Panc1 (cell line): ENCODE data around the gene SMOC2. TPM values are rescaled to one million over a fixed set of nuclear protein-coding genes. Genes with fewer than 3 reads are reported as not detected.

Experiments
- ATAC-seq: fragments of 200-7000 bp; cut with Tn5 transposase; 2 replicates; pipeline ENCODE4 v1.9.1; 2020; ENCODE audit warnings: mild to moderate bottlenecking, moderate library complexity
- BruUV-seq: library from RNA; stranded (reverse); fragments of 400-500 nt; replicated peaks from 2 replicates; lab custom pipeline; 2021; lab: Mats Ljungman, UMichigan
- CTCF ChIA-PET: fragments of 300-600 bp; sonication (Branson Sonifier 250); formaldehyde crosslinking; loops from one replicate; lab custom pipeline; 2022; ENCODE audit warnings: antibody characterized with exemption; lab: Charles Lee
- POLR2A ChIA-PET: fragments of 300-600 bp; sonication (Branson Sonifier 250); formaldehyde crosslinking; loops from one replicate; lab custom pipeline; 2022; ENCODE audit warnings: antibody characterized with exemption; lab: Charles Lee
- DNase-seq: peaks from one replicate; pipeline ENCODE4 v3.0.0-alpha.2; 2010; ENCODE audit warnings: low read depth, low spot score
- H3K27ac ChIP-seq: 2 replicates; pipeline ENCODE4 v1.5.1; 2011; ENCODE audit warnings: mild to moderate bottlenecking, low read length, inconsistent platforms
- H3K27me3 ChIP-seq: fragments of 200-500 bp; sonication (Bioruptor generic); 2 replicates; pipeline ENCODE4 v1.6.0; 2014; ENCODE audit warnings: low read length, inconsistent platforms; ENCODE audit not compliant: control insufficient read depth, insufficient read depth
- H3K36me3 ChIP-seq: fragments of 200-500 bp; sonication (Bioruptor generic); 2 replicates; pipeline ENCODE4 v1.5.1; 2014; ENCODE audit warnings: inconsistent platforms, mild to moderate bottlenecking, low read length, moderate library complexity; ENCODE audit not compliant: control insufficient read depth, insufficient read depth
- H3K4me1 ChIP-seq: 2 replicates; pipeline ENCODE4 v1.5.1; 2011; ENCODE audit warnings: inconsistent platforms, mild to moderate bottlenecking, low read length, moderate library complexity; ENCODE audit not compliant: control insufficient read depth, insufficient read depth
- H3K4me3 ChIP-seq, 2 experiments: 2 replicates each; pipeline ENCODE4 v1.5.1; 2011 to 2012; ENCODE audit warnings: low read depth in 2 of 2, low read length in 2 of 2, mild to moderate bottlenecking in 2 of 2, inconsistent platforms in 1 of 2, moderate library complexity in 1 of 2
- H3K9me3 ChIP-seq: fragments of 200-500 bp; sonication (Bioruptor generic); 2 replicates; pipeline ENCODE4 v1.5.1; 2014; ENCODE audit warnings: low read depth, mild to moderate bottlenecking, inconsistent platforms, low read length, moderate library complexity; ENCODE audit not compliant: control insufficient read depth, insufficient read depth
- POLR2AphosphoS5 ChIP-seq: IDR thresholded peaks from 2 replicates; pipeline ENCODE4 v1.6.1; 2012; ENCODE audit warnings: mild to moderate bottlenecking, low read depth, low read length, moderate library complexity
- SIN3A ChIP-seq: IDR thresholded peaks from 2 replicates; pipeline ENCODE4 v1.6.1; 2012; ENCODE audit warnings: low read depth, mild to moderate bottlenecking, low read length, moderate library complexity, borderline replicate concordance; ENCODE audit not compliant: insufficient read depth
- TCF7L2 ChIP-seq: IDR thresholded peaks from 2 replicates; pipeline ENCODE4 v1.6.1; 2011; ENCODE audit warnings: mild to moderate bottlenecking, low read depth, low read length, inconsistent platforms
- in situ Hi-C: cut with HindIII; loops from 2 replicates; pipeline ENCODE4 v1.10.0; 2016; ENCODE audit warnings: low sequenced_read_pairs, low pct_unique_long_range_greater_than_20kb
- intact Hi-C: fragments of 100-400 bp; cut with micrococcal nuclease; formaldehyde crosslinking; loops from one replicate; pipeline ENCODE4 v1.10.0; 2022; ENCODE audit not compliant: unreplicated experiment
- total RNA-seq: library from RNA; stranded (reverse); gene quantifications from one replicate; pipeline ENCODE4 v1.2.1, GENCODE V29; 2021; ENCODE audit not compliant: unreplicated experiment
- TF ChIP-seq, protein P1 (sequence below), 2 experiments: IDR thresholded peaks; 2 replicates each; pipeline ENCODE4 v1.6.1; 2011 to 2012; ENCODE audit warnings: low read depth in 2 of 2, control low read depth in 1 of 2, low read length in 1 of 2, mild to moderate bottlenecking in 1 of 2, moderate library complexity in 1 of 2; ENCODE audit not compliant: insufficient read depth in 1 of 2
- TF ChIP-seq, protein P2 (sequence below): fragments of 450-650 bp; IDR thresholded peaks from 2 replicates; pipeline ENCODE4 v1.5.1; 2017; ENCODE audit warnings: mild to moderate bottlenecking

The SMOC2 gene
- total RNA-seq, 1 experiment from 2014 or later, result 0.13 TPM

DNA sequence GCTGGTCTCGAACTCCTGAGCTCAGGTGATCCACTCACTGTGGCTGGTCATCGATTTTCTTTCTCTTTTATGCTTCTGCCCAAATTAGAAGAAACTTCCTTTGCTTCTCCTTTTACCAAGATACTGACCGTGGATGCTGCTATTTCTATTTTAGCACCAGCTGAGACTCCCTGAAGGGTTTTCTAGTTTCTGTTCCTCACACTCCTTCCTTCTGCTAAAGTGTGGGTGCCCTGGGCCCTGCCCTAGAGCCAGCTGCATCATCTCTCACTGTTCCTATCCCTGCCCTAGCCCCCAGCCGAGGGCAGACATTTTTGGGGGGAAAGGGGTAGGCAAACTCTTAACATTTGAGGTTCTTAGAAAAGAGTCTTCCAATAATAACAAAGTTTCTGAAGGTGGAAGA, 6.3 kb downstream of the SMOC2 start:
- ChIA-PET POLR2A (no interaction called here), CTCF (no interaction called here)
- DNase-seq (no peak), ATAC-seq (no peak)
- in situ Hi-C loops, result no loop called here
- Histone ChIP-seq H3K36me3 (no peaks in the 10 kb centered on the region), H3K4me3 (no peak overlapping the region), H3K27ac (no peak overlapping the region), H3K4me1 (no peaks in the 10 kb centered on the region), H3K27me3 (peaks cover 56% of the 10 kb centered on the region), H3K9me3 (no peaks in the 10 kb centered on the region)
- no peak for TF ChIP-seq SIN3A
- no peak for TF ChIP-seq TCF7L2
- BruUV-seq, result no TSS peak
- intact Hi-C loops, result no loop called here

DNA sequence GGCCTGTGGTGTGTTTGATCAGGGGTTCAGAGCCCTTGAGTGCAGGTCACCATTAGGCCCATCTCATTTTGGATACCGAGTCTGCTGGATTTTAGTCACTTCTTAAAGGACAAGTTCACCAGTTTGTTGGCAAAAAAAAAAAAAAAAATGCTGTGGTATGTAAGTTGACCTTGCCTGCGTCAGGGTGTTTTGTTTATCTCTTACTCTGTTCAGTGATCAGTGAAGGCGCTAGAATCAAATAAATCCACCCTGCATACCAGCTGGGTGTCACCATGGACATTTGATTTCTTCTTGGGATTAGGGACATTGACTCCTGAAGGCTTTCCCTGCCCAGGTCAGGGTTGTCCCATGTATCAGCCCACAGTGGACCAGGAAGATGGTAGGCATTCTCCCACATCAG, 6.7 kb downstream of the SMOC2 start:
- ChIA-PET POLR2A (no interaction called here), CTCF (no interaction called here)
- H3K9me3 ChIP-seq, result no peaks in the 10 kb centered on the region
- H3K36me3 ChIP-seq, result no peaks in the 10 kb centered on the region
- DNase-seq (no peak), ATAC-seq (no peak)
- no TSS peak for BruUV-seq
- H3K27me3 ChIP-seq, result peaks cover 56% of the 10 kb centered on the region
- TF ChIP-seq POLR2AphosphoS5, result no peak
- TF ChIP-seq, protein P1, sequence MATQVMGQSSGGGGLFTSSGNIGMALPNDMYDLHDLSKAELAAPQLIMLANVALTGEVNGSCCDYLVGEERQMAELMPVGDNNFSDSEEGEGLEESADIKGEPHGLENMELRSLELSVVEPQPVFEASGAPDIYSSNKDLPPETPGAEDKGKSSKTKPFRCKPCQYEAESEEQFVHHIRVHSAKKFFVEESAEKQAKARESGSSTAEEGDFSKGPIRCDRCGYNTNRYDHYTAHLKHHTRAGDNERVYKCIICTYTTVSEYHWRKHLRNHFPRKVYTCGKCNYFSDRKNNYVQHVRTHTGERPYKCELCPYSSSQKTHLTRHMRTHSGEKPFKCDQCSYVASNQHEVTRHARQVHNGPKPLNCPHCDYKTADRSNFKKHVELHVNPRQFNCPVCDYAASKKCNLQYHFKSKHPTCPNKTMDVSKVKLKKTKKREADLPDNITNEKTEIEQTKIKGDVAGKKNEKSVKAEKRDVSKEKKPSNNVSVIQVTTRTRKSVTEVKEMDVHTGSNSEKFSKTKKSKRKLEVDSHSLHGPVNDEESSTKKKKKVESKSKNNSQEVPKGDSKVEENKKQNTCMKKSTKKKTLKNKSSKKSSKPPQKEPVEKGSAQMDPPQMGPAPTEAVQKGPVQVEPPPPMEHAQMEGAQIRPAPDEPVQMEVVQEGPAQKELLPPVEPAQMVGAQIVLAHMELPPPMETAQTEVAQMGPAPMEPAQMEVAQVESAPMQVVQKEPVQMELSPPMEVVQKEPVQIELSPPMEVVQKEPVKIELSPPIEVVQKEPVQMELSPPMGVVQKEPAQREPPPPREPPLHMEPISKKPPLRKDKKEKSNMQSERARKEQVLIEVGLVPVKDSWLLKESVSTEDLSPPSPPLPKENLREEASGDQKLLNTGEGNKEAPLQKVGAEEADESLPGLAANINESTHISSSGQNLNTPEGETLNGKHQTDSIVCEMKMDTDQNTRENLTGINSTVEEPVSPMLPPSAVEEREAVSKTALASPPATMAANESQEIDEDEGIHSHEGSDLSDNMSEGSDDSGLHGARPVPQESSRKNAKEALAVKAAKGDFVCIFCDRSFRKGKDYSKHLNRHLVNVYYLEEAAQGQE (IDR thresholded peaks at IDR 0.05; ENCODE audit: insufficient read depth in 1 of 2, low read depth in 2 of 2, low read length in 1 of 2), result no peak
- no peak for TF ChIP-seq TCF7L2
- TF ChIP-seq SIN3A, result no peak
- no peak overlapping the region for H3K4me3 ChIP-seq
- no peaks in the 10 kb centered on the region for H3K4me1 ChIP-seq
- H3K27ac ChIP-seq, result no peak overlapping the region
- intact Hi-C loops (no loop called here), in situ Hi-C loops (no loop called here)

DNA sequence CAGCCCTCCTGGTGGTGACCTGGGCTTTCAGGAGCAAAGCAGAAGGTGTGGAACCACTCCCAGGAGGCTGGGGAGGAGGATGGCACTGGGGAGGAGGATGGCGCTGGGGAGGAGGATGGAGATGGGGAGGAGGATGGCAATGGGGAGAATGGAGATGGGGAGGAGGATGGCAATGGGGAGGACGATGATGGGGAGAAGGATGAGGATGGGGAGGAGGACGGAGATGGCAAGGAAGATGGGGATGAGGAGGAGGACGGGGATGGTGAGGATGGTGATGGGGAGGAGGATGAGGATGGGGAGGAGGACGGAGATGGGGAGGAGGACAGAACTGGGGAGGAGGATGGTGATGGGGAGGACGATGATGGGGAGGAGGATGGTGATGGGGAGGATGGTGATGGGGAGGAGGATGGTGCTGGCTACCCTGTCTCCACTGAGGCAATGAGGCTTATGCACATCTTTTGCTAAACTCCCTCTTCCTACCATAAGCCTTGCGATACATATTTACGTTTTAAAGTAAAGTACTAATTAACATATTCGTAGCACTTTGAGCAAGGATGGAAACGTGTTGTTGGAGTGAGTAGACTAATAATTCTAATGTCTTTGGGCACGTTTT, 7.4 kb downstream of the SMOC2 start:
- ATAC-seq (no peak), DNase-seq (no peak)
- no TSS peak for BruUV-seq
- in situ Hi-C loops (no loop called here), intact Hi-C loops (no loop called here)
- POLR2A ChIA-PET, result no interaction called here
- H3K9me3 ChIP-seq, result no peaks in the 10 kb centered on the region
- CTCF ChIA-PET, result no interaction called here
- no peaks in the 10 kb centered on the region for H3K4me1 ChIP-seq
- H3K4me3 ChIP-seq, result no peak overlapping the region
- no peaks in the 10 kb centered on the region for H3K36me3 ChIP-seq
- TF ChIP-seq, protein P1 (IDR thresholded peaks at IDR 0.05; ENCODE audit: insufficient read depth in 1 of 2, low read depth in 2 of 2, low read length in 1 of 2), result no peak
- TF ChIP-seq, protein P2, sequence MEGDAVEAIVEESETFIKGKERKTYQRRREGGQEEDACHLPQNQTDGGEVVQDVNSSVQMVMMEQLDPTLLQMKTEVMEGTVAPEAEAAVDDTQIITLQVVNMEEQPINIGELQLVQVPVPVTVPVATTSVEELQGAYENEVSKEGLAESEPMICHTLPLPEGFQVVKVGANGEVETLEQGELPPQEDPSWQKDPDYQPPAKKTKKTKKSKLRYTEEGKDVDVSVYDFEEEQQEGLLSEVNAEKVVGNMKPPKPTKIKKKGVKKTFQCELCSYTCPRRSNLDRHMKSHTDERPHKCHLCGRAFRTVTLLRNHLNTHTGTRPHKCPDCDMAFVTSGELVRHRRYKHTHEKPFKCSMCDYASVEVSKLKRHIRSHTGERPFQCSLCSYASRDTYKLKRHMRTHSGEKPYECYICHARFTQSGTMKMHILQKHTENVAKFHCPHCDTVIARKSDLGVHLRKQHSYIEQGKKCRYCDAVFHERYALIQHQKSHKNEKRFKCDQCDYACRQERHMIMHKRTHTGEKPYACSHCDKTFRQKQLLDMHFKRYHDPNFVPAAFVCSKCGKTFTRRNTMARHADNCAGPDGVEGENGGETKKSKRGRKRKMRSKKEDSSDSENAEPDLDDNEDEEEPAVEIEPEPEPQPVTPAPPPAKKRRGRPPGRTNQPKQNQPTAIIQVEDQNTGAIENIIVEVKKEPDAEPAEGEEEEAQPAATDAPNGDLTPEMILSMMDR, result no peak
- TF ChIP-seq SIN3A (no peak), TCF7L2 (no peak), POLR2AphosphoS5 (no peak)
- H3K27ac ChIP-seq, result no peak overlapping the region
- peaks cover 51% of the 10 kb centered on the region for H3K27me3 ChIP-seq
